Measurements from ENCODE around the gene KRTAP4-11.
"Not testable (repeated sequence)": the region's sequence is repeated elsewhere in the genome, so short reads cannot be mapped to it uniquely, and the experiment has no call there.

KRTAP4-11 gene

DNA sequence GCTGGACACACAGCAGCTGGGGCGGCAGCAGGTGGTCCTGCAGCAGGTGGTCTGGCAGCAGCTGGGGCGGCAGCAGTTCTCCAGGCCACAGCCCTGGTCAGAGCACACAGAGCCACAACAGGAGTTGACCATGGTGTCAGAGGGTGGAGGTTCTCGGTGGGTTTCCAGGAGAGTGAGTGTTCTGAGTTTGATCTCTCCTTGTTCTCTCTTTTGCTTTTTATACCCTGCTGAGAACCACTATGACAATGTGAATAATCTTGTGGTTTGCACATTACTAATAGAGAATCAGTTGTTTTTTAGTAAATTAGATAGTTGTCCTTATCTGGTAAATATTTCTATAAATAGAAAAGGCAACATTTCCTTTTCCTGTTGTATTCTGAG is 5.8 kb upstream of the KRTAP4-11 start, which contains the start of gene KRTAP4-12:
Gene KRTAP4-12 (minus strand): TSS at position 192 of the 381 bp plus-strand sequence. CDS start 60 bp downstream, at position 132.
- DNase-seq (ENCODE audit: low spot score): not testable (repeated sequence)

GRCh38 chr17:41123292-41123990 is 5.3 kb upstream of the KRTAP4-11 start:
- DNase-seq (ENCODE audit: low spot score): not testable (repeated sequence)

GRCh38 chr17:41121742-41122141 is 3.6 kb upstream of the KRTAP4-11 start:
- DNase-seq (ENCODE audit: low spot score): no peak

GRCh38 chr17:41119696-41120690 is 1.8 kb upstream of the KRTAP4-11 start:
- DNase-seq (ENCODE audit: low spot score): not testable (repeated sequence)

DNA sequence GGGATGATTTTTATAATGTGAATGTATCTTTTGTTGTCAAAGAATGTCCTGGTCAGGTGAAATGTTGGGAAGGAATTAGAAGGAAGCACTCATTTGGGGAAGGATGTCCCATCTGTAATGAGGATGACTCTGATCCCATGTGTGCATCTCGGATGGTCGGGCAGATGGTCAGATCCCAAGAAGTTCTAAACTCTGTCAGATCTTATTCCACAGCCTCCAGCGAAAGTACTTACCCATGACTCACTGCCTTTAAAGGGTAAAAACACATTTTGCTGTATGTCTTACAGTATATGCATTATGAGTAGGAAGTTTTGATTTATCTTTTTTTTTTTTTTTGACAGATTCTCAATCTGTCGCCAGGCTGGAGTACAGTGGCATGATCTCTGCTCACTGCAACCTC is 548 bp upstream of the KRTAP4-11 start:
- no peak for DNase-seq (ENCODE audit: low spot score)

- no peak for DNase-seq (ENCODE audit: low spot score)
These were observed 1.9 kb downstream of the KRTAP4-11 start for GRCh38 chr17:41116297-41116696.

GRCh38 chr17:41111151-41111885 is 6.9 kb downstream of the KRTAP4-11 start:
- no peak for DNase-seq (ENCODE audit: low spot score)

DNA sequence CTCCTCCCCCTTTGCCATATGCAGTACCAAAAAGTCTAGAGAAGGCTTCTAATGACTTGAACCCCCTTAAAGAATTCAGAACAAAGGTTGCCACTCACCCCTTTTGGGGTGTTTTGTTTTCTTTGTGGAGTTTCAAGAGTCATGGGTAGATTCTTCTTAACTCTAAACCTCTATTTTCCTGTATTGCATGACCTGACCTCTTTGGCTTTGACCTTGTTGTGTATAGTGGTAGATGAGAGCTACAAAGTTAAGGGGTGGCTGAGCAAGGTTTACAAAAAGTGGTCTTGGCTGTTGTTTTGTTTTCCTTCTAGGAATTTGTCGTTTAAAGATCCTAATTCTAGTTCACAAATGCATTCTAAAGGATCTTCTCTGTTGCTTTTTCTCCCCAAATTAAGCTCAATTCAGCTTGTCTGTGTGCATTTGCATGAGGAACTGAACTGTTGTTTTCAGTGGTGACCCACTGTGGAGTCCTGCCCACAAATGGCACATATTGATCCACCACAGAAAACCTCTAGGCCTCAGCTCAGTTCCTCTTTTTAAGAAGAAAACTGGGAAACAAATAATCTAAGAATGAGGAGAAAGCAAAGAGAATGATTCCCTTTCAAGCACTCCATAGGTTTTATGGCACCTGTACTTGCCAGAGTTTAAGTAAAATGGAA is 9.3 kb downstream of the KRTAP4-11 start:
- DNase-seq (ENCODE audit: low spot score): not testable (repeated sequence)

- no peak for DNase-seq (ENCODE audit: low spot score)
These were observed 10.2 kb downstream of the KRTAP4-11 start for GRCh38 chr17:41107941-41108450.

DNA sequence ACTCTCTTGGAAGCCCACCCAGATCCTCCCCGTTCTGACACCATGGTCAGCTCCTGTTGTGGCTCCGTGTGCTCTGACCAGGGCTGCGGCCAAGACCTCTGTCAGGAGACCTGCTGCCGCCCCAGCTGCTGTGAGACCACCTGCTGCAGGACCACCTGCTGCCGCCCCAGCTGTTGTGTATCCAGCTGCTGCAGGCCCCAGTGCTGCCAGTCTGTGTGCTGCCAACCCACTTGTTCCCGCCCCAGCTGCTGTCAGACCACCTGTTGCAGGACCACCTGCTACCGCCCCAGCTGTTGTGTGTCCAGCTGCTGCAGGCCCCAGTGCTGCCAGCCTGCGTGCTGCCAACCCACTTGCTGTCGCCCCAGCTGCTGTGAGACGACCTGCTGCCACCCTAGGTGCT is 12.8 kb downstream of the KRTAP4-11 start, which contains the start of gene KRTAP4-9:
Gene KRTAP4-9 (plus strand): TSS at position 43 of the 400 bp plus-strand sequence. CDS start 0 bp downstream, at position 43.
- DNase-seq (ENCODE audit: low spot score): not testable (repeated sequence)

DNA sequence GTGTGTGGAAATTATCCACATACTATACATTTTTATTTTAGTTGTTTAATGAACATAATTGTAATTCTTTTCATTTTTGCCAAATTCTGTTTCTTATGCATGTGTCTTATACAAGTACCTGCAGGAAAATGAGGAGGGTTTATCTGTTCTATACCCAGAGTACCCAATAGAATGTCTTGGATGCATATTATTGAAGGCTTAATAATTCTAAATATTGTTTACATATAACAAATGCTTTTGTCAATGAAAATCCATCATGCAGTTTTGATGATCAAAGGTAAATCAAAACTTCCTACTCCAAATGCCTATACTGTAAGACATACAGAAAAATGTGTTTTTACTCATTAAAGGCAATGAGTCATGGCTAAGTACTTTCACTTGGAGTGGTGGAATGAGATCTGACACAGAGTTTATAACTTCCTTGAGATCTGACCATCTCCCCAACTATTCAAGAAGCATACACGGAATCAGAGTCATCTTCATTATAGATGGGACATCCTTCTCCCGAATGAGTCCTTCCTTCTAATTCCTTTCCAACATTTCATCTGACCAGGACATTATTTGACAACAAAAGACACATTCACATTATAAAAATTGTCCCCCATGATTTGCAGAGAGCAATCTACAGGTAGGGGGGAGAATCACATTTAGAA is 13.7 kb downstream of the KRTAP4-11 start:
- DNase-seq (ENCODE audit: low spot score): not testable (repeated sequence)

DNA sequence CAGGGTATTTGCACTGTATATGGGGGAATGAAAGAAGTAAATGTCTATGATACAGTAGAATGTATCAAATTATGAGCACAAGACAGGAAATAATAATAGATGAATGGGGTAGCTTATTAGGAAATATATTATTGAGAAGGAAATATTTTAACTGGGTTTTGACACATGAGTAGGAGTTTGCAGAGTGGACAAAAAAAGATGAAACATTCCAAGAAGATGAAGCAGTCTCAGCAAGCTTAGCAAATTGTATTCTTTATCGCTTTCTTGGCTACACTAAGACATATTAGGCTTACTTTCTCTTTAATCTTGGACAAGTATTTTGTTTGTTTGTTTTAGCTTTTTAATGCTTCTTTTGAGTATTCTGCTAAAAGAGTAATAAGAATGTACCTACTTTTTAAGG is 14.3 kb downstream of the KRTAP4-11 start:
- DNase-seq (ENCODE audit: low spot score): peak; percentile 13

DNA sequence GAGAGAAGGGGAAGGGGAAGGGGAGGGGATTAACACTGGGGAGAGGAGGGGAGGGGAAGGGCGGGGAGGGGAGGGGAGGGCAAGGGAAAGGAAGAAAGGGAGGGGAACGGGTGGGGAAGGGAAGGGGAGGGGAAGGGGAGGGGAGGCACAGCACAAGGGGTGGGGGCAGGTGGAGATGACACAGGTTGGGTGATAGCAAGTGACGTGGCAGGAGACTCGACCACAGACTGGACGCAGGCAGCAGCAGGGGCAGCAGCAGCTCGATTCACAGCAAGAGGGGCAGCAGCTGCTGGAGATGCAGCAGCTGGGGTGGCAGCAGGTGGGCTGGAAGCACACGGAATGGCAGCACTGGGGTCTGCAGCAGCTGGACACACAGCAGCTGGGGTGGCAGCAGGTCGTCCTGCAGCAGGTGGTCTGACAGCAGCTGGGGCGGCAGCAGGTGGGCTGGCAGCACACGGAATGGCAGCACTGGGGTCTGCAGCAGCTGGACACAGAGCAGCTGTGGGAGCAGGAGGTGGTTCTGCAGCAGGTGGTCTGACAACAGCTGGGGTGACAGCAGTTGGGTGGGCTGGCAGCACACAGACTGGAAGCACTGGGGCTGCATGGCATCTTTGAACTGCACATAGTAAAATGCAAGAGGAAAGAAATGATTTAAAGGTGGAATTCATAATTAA is 16.4 kb downstream of the KRTAP4-11 start, which contains the start of gene KRTAP4-16:
Gene KRTAP4-16 (minus strand): TSS at position 624 of the 674 bp plus-strand sequence. CDS start 0 bp downstream, at position 624.
- DNase-seq (ENCODE audit: low spot score): no peak

DNA sequence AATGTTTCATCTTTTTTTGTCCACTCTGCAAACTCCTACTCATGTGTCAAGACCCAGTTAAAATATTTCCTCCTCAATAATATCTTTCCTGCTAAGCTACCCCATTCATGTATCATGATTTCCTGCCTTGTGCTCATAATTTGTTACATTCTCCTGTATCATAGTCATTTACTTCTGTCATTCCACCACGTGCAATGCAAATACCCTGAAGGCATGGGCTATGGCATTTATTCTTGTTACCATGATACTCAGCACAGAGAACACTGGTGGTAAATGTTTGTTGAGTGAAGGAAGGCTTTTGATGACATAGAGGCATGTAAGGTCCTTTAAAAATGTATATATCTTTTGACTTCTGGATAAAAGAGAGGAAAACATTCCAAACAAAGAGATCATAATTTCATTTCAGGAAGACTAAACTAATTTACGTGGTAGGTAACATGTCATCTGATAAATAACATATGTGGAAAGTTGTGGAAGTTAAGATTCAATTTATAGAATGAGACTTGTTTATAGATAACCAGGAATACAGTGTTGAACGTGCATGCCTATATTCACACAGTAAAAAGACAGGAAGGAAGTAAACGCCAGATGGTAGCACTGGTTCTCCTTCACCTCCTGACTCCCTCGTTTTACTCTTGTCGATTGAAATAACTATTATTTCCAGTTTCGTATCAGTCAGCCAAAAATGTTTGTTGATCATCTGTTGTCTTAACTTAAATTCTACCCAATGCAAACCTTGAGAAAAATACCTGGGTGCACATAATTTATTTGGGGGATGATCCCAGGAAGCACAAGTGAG is 18.3 kb downstream of the KRTAP4-11 start:
- peak; percentile 23 for DNase-seq (ENCODE audit: low spot score)

DNA sequence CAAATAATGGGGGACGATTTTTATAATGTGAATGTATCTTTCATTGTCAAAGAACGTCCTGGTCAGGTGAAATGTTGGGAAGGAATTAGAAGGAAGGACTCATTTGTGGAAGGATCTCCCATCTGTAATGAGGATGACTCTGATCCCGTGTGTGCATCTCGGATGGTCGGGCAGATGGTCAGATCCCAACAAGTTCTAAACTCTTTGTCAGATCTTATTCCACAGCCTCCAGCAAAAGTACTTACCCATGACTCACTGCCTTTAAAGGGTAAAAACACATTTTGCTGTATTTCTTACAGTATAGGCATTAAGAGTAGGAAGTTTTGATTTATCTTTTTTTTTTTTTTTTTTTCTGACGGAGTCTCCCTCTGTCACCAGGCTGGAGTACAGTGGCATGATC is 19.7 kb downstream of the KRTAP4-11 start:
- peak; percentile 27 for DNase-seq (ENCODE audit: low spot score)

- no peak for DNase-seq (ENCODE audit: low spot score)
These were observed 20.1 kb downstream of the KRTAP4-11 start, which contains the start of gene KRTAP4-8 for GRCh38 chr17:41098042-41098441. Gene KRTAP4-8 (minus strand): TSS chr17:41098142. CDS start chr17:41098084, 58 bp downstream.

GRCh38 chr17:41096055-41096454 is 22.1 kb downstream of the KRTAP4-11 start:
- no peak for DNase-seq (ENCODE audit: low spot score)

DNA sequence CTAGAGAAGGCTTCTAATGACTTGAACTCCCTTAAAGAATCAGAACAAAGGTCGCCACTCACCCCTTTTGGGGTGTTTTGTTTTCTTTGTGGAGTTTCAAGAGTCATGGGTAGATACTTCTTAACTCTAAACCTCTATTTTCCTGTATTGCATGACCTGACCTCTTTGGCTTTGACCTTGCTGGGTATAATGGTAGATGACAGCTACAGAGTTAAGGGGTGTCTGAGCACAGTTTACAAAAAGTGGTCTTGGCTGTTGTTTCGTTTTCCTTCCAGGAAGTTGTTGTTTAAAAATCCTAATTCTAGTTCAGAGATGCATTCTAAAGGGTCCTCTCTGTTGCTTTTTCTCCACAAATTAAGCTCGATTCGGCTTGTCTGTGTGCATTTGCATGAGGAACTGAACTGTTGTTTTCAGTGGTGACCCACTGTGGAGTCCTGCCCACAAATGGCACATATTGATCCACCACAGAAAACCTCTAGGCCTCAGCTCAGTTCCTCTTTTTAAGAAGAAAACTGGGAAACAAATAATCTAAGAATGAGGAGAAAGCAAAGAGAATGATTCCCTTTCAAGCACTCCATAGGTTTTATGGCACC is 29.3 kb downstream of the KRTAP4-11 start:
- DNase-seq (ENCODE audit: low spot score): not testable (repeated sequence)

All from GM03348 (cell line).